Activated T-helper 1 cell treated with anti-CD3 and anti-CD28 coated beads, Interleukin-2, amount 50 U/mL, for 16 hours (primary cell): ENCODE data around the gene WDR43.
"Not testable (repeated sequence)": the region's sequence is repeated elsewhere in the genome, so short reads cannot be mapped to it uniquely, and the experiment has no call there.

Source experiments
- DNase-seq, 2 donors: peaks; one replicate each; pipeline ENCODE4 v3.0.0-alpha.2; 2020; ENCODE audit warnings: low read depth in 1 of 2, low spot score in 1 of 2

The WDR43 gene

GRCh38 chr2:28962505-28962904, 68.0 kb downstream of the WDR43 start:
- DNase-seq: no peak

GRCh38 chr2:28970464-28971160, 76.1 kb downstream of the WDR43 start:
- no peak for DNase-seq

GRCh38 chr2:28972778-28973335, 78.4 kb downstream of the WDR43 start:
- no peak for DNase-seq

GRCh38 chr2:28974252-28974651, 79.8 kb downstream of the WDR43 start:
- DNase-seq: no peak

- DNase-seq: no peak
Measured at GRCh38 chr2:28975671-28976070, 81.2 kb downstream of the WDR43 start.

GRCh38 chr2:28976584-28976983, 82.1 kb downstream of the WDR43 start:
- no peak for DNase-seq

GRCh38 chr2:28977176-28977875, 82.9 kb downstream of the WDR43 start:
- no peak for DNase-seq

GRCh38 chr2:28978001-28978400, 83.5 kb downstream of the WDR43 start:
- not testable (repeated sequence) for DNase-seq

- DNase-seq: no peak
Measured at GRCh38 chr2:28978606-28979005, 84.1 kb downstream of the WDR43 start.

GRCh38 chr2:28979041-28979440, 84.6 kb downstream of the WDR43 start:
- no peak for DNase-seq

GRCh38 chr2:28979576-28980366, 85.3 kb downstream of the WDR43 start:
- no peak for DNase-seq

GRCh38 chr2:28980368-28981015, 86.0 kb downstream of the WDR43 start:
- no peak for DNase-seq

GRCh38 chr2:28981016-28981441, 86.6 kb downstream of the WDR43 start, which contains the start of gene TOGARAM2:
TOGARAM2 (plus strand) TSS chr2:28981298; CDS start chr2:28994835, 13,537 bp downstream.
- DNase-seq: no peak

- DNase-seq: no peak
Measured at GRCh38 chr2:28981620-28982376, 87.3 kb downstream of the WDR43 start.

GRCh38 chr2:28982381-28982950, 88.0 kb downstream of the WDR43 start:
- no peak for DNase-seq

GRCh38 chr2:28986429-28986828, 92.0 kb downstream of the WDR43 start:
- no peak for DNase-seq

GRCh38 chr2:28989973-28990372, 95.5 kb downstream of the WDR43 start:
- DNase-seq: no peak

GRCh38 chr2:28990445-28990844, 96.0 kb downstream of the WDR43 start:
- no peak for DNase-seq

- DNase-seq: no peak
Measured at GRCh38 chr2:28991021-28991420, 96.6 kb downstream of the WDR43 start.

GRCh38 chr2:28991460-28991859, 97.0 kb downstream of the WDR43 start:
- no peak for DNase-seq
